ENCODE results near the gene PIP5KL1. TPM values are rescaled to one million over a fixed set of nuclear protein-coding genes. Genes with fewer than 3 reads are reported as not detected.

Gene PIP5KL1, protein sequence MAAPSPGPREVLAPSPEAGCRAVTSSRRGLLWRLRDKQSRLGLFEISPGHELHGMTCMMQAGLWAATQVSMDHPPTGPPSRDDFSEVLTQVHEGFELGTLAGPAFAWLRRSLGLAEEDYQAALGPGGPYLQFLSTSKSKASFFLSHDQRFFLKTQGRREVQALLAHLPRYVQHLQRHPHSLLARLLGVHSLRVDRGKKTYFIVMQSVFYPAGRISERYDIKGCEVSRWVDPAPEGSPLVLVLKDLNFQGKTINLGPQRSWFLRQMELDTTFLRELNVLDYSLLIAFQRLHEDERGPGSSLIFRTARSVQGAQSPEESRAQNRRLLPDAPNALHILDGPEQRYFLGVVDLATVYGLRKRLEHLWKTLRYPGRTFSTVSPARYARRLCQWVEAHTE
- total RNA-seq, result 4.9 TPM

DNA sequence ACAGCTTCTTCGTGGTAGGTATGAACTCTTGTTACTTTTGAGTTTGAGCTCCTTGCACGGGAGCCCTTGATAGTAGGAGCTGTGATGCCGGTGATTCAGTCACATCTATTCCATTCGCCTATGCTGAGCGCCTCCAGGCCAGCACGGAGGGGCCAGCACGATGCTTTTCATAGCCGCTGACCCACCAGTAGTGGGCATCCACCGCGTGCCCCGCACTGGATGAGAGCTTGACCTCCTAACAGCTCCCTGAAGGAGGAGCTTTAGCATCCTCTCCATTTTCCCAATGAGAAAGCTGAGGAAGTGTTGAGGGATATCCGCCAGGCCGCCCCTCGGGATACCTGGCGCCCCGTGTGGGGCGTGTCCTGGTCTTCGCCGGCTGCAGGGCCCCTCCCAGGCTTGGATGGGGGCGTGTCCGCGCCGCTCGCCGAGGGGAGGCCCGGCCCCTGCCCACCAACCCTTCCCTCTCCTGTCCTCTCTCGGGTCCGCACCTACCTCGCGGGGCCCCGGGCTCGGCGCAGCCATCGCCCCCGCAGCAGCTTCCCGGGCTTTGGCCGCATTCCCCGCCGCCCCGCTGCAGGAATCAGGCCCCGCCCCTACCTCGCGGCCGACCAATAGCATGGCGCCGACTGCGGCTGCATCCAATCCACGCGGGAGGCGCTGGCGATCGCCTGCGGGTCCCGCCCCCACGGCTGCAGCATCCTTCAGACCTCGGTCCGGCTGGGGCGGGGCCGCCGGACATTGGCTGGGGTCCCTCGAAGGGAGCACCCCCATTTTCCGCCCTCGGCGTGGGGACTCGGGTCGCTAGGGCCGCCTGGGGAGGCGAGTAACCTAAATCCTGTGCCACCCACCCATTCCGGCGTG lies at the start of gene PIP5KL1:
PIP5KL1 (minus strand) TSS at position 547 of the 861 bp plus-strand sequence; CDS start at position 522, 25 bp downstream.
- peak; percentile 77 for DNase-seq (ENCODE audit: low spot score)

DNA sequence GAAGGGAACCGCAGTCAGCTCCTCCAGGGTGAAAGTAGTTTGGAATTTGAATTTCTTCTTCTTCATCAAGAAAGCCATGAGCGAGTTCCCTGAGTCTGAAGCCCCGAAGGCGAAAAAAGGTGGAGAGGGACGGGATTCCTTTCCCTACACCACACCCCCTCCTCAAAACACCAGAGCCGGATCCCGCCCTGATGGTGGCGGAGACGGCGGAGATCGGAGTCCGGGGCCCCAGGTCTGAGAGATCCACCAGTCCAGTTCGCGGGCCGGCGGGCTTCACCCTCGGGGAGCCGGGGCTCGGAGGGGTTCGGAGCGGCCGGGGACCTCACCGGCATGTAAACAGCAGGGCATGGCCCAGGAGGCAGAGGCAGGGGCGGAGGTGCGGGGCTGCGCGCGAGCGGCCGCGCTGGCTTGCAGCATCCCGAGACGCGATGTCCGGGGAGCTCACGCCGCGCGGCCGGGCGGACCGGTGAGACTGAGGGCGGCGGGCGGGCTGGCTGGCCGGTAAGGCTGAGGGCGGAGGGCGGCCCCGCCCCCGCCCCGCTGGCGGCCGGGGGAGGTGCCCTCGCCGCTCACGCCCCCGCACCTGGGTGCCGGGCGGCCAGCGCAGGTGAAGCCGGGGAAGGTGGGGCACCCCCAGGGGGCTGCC lies 49.6 kb upstream of the PIP5KL1 start:
- peak; percentile 41 for DNase-seq (ENCODE audit: low spot score)

DNA sequence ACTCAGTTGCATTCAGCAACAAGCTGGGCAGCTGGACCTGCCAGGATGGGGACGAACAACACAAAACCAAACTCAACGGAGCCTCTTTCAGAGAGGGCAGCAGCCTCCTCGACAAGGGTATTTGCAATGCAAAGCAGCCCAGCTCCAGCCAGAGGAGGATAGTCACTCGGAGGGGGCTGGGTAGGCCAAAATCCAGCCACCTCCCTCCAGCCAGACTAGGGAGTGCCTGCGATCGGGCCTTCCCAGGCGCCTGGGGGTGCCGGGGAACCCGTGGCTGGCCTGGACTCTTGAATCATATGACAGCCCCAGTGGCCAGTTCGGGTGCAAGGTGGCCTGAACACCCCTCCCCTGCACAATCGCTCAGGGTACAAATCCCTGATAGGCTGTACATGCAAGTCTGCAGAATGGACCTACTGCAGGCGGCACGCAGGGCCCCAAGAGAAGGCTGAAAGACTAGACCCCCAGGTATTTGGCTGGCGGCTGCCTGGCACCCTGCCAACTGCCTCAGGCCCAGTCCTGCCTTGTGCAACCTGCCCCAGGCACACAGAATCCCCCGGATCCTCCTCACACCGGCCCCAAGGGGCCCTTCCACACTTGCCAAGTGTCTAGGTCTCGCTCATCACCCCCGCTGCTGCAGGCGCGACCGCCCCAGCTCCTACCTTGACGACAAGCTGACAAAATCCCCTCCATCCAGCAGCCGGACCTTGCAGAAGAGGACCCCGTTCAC lies 48.9 kb upstream of the PIP5KL1 start:
- peak; percentile 54 for DNase-seq (ENCODE audit: low spot score)

DNA sequence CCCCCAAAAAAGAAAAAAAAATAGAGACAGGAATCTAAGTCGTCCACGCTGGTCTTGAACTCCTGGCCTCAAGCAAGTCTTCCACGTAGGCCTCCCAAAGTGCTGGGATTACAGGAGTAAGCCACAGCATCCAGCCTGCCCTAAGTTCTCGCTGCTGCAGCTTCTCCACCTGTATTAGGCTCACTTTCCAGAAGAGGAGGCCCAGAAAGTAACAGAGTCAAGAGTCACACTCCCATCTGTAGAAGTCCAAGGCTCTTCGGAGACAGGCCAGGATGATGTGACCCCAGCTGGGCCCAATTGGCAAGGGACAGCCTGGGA lies 48.4 kb upstream of the PIP5KL1 start:
- DNase-seq (ENCODE audit: low spot score), result no peak

DNA sequence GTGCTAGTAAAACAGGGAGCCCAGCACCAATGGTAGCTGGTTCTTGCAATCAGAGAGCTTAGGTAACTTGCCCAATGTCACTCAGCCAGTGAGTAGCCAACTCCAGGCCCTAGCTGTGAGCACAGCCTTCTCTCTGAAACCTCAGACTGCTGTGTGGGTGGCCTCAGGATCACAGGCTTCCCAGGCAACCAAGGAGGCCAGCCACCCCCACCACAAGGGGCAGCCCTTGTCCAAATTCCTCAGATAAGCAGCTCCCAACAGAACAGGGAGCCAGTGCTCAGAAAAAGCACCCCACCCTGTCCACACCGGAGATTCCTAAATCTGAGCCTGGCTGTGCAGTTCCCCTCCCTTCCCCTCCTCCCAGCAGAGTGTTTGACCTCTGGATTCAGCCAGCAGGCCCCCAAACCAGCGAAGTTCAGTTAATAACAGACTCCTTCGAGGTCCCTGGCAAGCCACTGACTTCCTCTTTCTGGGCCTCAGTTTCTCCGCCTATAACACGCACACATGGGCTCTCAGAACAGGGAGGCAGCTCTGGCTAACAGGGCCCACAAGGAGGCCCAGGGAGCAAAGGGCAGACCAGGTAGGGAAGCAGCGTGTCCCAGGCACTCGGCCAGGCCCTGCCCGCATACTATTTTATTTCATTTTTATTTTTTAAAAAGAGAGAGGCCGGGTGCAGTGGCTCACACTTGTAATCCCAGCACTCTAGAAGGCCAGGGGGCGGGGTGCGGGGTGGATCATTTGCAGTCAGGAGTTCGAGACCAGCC lies 47.5 kb upstream of the PIP5KL1 start:
- DNase-seq (ENCODE audit: low spot score), result peak; percentile 64

DNA sequence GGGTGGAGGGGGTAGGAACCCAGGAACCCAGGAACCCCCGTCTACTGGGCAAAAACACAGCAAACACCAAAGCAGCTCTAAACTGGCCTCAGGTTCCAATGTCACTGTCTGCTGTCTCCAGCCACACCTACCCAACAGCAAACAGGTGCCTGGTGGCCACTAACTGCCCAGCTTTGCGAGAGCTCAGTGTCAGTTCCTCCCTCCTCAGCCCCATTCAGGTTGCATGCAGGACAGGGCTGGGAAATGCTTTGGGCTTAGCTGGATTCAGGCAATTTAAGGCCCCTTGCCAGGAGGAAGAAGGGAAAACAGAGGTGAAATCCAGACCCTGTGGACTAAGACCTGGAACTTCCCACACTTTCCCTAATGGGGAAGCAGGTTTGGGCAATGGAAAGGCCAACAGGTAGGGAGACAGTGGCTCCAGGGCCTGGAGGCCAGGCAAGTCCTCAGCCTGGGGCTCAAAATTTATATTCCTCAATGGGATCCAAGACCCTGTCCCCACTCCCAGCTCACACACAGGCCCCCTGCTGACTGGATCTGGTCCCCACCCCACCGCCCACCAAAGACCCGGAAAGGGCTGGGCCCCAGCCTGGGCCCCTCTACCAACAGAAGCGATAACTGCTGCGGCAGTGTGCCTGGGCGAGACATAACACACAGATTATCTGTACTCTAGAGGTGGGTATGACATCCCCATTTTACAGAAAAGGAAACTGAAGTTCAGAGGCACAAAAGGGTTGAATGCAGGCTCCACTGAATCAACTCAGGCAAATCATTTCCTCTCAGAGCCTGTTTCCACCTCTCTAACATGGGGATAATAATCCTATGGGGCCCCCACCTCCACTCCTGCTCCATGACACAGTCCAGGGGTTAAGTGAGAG lies 46.7 kb upstream of the PIP5KL1 start:
- no peak for DNase-seq (ENCODE audit: low spot score)

DNA sequence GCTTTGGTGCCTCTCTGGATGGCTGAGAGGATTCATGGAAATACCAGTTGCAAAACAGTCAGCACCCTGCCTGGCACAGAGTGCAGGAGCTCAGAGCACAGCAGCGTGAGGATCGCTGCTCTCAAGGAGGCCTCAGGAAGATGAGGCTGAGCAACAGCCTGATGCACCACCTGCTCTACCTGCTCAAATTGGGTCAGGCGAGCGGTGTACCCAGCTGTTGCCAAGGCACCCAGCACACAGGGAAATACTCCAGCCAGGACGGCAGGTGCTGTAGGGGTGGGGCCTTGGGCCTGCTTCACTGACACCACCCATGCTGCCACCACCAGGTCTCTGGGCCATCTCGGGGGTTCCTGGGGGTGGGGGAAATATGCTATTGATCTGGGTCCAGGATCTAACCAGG lies 45.9 kb upstream of the PIP5KL1 start:
- peak; percentile 51 for DNase-seq (ENCODE audit: low spot score)

DNA sequence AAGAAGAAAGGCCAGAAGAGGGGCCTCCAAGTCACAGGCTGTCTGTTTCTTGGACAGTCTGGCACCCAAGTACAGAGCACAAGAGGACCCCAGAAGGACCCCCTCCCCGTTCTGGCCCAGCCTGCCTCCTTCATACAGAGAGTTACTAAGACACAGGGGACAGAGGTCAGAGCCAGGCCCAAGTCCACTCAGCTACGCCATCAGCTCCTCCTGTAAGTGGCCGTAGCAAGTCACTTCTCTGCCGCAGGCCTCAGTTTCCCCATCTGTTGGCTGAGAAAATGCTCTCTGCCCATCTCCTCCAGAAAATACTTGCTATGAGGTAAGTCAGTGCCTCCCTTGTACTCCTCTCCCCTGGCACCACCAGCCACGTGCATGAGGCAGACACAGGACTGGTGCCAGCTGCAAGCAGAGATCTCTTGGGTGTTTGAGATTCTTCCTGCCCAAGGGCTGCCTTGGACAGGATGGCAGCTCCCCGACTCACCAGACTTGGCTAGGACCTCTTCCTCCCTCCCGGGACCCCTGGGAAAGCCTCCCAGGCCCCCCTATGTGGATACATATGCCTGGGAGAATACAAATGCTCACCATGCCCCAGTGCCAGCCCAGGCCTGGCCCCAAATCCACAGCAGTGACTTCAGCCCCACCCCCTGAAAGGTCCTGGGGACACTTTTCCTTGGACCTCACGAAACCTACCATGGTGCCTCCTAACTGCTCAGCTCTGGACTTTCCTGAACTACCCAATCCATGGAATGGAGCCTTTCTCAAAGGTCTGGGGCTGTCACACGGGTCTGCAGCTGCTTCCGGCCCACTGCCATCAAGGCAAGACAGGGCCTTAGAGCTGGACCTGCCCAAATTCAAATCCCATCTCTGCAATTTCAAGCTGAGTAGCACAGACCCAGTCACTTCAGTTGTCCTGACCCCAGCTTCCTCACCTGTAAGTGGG lies 45.1 kb upstream of the PIP5KL1 start:
- DNase-seq (ENCODE audit: low spot score), result no peak

DNA sequence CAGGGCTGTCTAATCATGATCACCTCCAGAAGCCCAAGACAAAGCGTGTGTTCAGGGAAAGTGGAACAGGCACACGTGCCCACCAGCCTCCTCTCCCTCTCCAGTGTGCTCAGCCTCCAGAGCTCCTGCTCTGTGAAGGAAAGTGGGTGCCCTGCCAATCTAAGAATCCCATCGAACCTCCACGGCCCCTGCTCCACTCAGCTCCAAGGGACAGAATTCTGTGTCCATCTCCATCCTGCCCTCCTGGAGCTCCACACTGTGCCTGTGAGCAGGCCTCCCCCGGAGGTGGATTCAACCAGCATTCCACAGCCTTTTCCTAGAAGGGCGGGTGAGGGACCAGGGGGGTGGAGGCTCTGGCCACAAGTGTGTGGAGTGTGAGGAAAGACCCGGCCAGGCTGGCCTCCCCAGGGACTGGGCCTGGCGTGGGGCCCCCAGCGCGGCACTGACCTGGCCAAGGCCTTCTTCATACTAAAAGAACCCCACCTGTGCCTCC lies 44.2 kb upstream of the PIP5KL1 start:
- no peak for DNase-seq (ENCODE audit: low spot score)

DNA sequence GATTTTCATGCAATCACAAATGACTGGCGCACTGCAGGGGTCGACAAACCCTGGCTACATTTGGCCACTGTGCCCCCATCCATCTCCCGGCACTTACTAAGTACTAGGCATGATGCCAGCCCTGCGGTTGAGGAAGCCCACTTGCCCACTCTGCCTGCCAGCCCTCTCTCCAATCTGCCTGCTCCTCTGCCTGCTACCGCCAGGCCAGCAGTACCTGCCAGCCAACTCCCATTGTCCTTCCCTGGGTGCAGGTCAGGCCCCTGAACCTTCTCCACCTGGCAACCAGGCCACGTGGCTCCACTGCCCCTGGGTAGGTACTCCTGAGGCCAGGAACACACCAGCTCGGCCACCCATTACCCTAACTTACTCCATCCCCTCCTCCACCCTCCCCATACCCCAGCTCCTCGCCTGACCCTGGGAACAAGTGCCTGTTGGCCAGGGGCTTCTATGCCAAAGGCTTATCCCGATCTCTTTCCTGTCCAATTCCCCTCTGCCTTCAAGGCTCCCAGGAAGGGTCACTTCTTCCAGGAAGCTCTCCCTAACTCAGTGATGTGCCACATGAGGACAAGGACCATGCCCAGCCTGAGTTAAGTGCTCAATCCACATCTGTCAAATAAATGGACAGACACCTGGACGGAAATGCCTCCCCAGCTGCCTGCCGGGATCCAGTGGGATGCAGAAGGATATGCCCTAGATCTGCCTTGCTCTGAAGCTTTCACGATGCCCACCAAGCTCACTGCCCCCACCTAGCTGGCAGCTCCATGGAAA lies 43.6 kb upstream of the PIP5KL1 start:
- DNase-seq (ENCODE audit: low spot score), result no peak

DNA sequence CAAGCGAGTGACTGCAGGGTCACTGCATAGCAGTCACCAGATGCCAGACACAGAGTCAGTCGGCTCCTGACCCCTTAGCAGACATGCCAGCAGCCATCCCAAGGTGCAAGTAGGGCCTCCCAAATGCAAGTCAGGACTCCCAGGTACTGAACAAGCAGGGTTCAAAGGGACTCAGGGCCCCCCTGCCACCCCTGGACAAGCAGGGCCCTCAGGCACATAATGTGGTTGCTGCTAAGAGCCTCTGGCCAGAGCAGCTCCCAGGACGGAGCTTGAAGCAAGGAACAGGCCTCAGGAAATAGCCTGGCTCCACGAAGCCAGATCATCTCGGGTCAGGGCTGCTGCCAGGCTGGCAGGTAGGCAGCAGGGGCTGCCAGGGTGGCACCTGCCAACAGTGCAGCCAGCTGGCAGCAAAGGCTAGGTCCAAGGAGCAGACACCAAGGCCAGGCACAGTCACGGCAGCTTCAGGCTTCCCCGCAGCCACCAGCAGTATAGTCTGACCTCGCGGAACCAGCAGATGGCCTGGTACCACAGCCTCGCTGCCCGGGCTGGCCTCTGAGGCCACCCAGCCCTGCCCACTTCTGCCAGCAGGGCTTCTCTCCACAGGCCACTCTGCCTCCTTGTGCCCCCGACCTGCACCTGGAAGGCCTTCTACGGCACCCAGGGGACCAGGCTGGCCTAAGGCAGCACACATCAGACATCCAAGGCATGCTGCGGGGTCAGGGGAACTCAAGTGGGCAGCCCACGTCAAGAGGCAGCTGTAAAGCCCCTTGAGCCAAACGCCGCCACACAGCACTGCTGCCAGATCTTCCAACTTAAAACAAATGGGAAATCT lies 42.8 kb upstream of the PIP5KL1 start:
- DNase-seq (ENCODE audit: low spot score), result peak; percentile 51

DNA sequence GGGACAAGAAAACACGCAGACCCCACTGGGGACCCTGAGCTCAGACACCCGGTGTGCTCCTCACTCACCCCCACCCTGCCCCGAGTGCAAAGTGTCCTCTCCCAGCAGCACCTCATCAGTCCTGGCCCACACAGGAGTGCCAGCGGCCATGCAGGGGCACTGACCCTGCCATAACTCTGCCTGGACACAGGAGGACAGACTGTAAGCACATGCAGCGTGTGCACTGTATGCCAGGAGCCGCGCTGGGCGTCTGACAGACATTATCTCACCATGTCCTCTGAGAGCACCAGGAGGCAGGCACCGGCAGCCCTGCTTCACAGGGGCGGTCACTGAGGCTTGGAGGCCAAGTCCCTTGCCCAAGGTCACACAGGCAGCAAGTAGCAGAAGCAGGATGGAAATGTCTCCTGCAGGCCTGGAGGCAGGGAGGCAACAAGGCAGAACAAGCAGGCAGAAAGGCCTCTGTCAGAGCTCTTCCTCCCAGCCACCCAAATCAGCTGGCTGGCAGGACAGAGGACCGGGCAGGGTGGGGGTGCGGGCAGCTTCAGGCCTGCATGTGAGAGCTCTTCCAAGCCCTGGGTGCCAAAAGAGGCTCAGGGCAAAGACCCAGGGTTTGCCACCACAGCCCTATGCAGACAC lies 41.8 kb upstream of the PIP5KL1 start:
- no peak for DNase-seq (ENCODE audit: low spot score)

DNA sequence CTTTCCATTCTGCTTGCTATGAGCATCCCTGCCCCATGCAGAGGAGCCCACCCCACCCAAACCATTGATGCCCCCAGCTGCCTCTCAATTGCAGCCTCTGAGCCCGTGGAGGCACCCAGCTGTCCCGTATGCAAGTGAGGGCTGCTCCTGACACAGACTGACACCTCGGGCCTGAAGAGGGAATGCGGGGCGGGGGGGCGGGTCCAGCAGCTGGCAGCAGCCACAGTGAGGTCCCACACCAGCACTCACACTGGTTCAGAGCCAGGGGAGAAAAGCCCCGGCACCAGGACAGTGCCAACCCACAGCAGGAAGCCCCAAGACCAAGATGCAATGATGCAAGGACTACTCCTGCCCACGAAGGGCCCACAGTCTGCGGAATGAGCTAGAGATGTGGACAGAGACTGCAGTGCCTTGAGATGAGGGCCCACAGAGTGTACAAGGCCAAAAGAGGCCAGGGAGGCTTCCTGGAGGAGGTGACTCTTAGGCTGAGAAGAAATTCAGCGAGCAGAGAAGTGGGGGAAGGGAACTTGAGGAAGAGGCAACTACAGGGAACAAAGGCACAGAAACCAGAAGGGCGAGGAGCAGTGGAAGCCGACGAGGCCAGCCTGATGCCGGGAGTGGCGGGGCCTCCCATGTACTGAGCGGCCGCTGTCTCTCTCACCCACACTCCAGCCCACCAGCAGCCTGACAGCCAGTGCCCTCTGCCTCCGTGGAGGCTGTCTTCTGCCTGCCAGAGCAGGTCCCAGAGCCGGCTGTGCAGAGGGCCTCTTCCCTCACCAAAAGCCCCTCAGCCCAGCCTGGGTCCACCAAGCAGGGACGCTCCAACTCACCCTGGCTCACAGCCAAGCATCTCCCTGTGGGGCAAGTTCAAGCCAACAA lies 41.0 kb upstream of the PIP5KL1 start:
- DNase-seq (ENCODE audit: low spot score), result no peak

DNA sequence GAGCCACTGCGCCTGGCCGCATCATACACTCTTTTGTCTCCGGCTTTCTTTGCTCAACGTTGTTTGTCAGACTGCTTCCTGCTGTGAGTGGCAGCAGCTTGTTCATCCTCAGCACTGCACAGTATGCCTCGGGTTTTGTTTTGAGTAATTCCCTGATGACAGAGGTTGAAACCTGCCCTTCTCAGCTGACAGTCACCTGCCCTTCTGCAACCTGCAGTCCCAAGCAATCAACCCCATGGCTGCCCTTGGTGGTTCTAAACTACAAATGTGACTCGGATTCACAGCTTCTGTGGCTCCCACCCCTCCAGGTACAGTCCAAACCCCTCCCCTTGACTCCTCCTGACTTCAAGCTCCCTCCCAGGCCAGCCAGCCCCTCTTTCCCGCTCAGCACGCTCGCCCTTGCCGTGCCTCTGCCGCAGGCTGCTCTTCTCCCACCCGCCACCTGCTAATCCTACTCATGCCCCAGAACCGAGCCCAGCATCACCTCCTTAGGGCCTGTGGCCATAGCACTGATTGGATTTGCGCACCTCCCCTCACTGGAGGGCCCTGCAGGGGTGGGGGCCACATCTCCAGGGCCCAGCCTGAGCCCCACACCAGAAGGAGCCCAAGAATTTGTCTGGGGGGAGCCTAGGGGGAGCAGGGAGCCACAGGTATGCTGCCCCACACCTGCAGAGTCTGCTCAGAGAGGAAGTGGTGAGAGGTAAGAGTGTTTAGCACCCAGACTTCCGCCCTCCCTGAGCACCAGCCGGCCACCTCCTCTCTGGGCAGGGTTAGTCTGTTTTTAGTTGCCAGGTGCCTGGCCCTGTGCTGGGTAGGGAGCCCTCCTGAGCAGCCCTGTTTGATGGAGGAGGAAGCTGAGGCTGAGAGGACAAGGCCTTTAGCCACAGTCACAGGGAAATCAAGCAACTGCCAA lies 40.1 kb upstream of the PIP5KL1 start:
- no peak for DNase-seq (ENCODE audit: low spot score)

All from mucosa of gallbladder (tissue), 1 donor.